Dedifferentiated amniotic fluid mesenchymal stem cell (primary cell): ENCODE results near the gene KIF2C.
"Not testable (repeated sequence)": the region's sequence is repeated elsewhere in the genome, so short reads cannot be mapped to it uniquely, and the experiment has no call there.

Experiments used
- DNase-seq: peaks from one replicate; pipeline ENCODE4 v3.0.0-alpha.2; 2016; ENCODE audit errors: extremely low spot score

KIF2C gene

DNA sequence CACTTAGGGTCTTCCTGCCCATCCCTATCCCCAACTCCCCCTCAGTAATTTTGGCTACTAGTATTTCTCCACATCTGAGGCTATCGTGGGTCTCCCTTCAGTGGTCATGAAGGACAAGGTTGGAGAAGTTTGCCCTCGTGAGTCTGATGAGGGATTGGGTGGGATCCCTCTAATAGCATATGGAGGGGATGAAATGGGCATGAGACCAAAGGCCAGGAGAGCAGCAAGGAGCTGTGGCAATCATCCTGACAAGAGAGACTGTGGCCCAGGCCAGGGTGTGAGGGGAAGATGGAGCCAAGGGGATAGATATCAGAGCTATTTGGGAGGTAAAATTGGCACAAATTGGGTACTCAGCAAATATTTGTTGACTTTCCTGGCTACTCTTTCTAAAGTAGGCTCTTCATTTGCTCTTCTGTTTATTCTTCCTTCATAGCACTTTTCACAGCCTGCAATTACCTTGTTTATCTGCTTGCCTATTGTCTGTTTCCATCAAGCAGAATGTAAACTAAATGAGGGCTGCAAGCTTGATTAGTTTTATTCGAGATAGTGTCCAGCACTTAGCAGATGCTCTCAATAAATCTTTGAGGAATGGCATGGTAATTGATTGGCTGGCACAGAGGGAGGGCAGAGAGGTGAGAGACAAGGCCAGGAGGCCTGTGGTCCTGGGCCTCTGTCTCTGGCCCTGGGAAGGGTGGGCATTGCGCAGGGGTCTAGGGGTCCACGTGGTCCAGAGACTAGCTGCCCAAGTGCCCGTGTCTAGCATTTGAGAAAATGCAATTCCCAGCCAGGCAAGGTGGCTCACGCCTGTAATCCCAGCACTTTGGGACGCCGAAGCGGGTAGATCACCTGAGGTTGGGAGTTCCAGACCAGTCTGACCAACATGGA lies 59.1 kb downstream of the KIF2C start:
- no peak for DNase-seq

GRCh38 chr1:44799770-44800584 lies 60.3 kb downstream of the KIF2C start, which contains the start of gene PLK3:
Gene PLK3, plus strand, starts transcription at chr1:44800377. Its CDS starts 87 bp downstream, at chr1:44800464.
- DNase-seq: peak; percentile 97

DNA sequence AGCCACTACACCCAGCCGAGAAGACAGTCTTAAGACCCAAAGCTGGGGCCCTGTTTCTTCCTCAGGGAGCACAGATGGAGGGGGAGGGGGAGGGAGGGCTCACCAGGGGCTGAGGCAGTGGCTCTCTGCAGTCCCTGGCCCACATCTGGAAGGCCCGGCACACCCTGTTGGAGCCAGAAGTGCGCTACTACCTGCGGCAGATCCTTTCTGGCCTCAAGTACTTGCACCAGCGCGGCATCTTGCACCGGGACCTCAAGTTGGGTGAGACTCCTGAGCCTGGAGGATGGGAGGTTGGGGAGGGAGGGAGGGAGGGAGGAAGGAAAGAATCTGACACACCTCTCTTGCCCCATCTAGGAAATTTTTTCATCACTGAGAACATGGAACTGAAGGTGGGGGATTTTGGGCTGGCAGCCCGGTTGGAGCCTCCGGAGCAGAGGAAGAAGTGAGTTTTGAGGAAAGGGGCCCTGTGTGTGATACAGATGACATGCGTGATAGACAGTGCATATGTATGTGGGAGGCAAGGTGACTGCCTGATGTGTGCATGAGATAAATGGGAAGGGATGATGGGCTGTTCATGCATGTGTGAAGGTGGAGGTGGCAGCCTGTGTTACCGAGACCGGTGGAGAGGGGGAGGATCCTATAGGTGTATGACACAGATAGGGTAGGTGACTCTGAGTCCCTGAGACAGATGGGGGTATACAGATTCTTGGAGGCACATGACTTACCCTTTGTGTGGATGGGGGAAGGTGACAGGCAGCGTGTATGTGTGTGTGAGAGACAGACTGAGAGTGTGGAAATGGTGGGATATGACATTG lies 62.1 kb downstream of the KIF2C start:
- no peak for DNase-seq

- no peak for DNase-seq
Observed at GRCh38 chr1:44802306-44803061, 62.8 kb downstream of the KIF2C start.

GRCh38 chr1:44803062-44803311 lies 63.4 kb downstream of the KIF2C start:
- no peak for DNase-seq

DNA sequence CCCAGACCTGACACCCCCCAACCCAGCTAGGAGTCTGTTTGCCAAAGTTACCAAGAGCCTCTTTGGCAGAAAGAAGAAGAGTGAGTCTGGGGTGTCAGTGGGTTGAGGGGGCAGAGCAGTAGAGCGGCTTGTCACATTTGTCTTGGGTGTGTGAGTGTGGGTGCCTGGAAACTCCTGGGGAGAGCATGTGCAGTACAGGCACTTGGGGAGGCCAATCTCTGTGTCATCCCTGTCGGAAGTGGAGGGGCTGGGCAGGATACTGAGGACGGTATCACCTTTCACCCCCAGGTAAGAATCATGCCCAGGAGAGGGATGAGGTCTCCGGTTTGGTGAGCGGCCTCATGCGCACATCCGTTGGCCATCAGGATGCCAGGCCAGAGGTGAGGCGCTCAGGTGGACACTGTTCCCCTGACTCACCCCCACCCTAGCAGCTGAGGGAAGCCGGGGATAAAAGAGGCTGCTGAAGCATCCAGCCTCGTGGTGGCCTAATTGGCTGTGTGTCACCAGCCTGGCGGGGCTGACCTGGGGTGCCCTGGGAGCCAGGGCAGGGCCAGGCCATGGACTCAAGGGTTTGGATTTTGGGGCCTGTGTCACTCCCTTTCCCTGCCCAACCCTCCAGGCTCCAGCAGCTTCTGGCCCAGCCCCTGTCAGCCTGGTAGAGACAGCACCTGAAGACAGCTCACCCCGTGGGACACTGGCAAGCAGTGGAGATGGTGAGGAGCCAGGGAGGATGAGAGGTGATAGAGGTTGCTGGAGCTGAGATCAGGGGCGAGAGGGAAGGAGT lies 63.9 kb downstream of the KIF2C start:
- no peak for DNase-seq

DNA sequence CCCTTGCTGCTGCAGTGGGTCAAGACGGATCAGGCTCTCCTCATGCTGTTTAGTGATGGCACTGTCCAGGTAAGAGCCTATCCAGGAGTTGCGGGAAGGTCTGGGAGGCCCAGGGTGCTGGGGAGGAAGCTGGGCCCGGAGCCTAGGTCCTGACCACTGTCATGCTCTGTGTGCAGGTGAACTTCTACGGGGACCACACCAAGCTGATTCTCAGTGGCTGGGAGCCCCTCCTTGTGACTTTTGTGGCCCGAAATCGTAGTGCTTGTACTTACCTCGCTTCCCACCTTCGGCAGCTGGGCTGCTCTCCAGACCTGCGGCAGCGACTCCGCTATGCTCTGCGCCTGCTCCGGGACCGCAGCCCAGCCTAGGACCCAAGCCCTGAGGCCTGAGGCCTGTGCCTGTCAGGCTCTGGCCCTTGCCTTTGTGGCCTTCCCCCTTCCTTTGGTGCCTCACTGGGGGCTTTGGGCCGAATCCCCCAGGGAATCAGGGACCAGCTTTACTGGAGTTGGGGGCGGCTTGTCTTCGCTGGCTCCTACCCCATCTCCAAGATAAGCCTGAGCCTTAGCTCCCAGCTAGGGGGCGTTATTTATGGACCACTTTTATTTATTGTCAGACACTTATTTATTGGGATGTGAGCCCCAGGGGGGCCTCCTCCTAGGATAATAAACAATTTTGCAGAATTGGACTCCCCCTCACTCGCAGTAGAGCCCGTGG lies 65.8 kb downstream of the KIF2C start:
- no peak for DNase-seq

DNA sequence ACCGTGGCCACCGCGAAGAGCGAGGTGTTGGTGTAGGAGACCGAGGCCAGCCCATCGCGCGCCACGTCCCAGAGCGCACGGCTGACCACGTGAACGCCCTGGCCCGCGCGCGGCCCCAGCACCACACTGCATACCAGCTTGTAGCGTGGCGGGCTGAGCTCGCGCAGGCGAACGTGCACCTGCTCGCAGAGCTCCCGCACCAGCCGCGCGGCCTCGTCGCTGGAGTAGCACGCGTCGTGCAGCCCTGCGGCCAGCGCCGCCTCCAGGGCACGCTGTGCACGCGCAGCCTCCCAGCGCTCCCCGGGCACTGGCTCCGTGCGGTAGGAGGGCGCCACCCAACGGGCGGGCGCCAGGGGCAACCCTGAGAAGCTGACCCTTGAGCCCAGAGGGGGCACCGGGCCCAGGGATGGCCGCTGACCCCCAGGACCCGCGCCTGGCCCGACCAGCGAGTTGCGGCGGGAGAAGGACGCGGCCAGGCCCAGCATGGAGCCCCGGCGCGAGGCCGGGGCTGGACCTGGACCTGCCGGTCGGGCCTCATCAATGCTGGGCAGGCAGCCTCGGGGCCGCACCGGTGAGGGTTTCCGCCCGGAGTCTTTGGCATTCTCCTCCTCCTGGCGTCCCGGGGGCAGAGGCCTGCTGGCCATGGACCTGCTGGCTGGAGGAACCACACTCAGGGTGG lies 66.5 kb downstream of the KIF2C start:
- DNase-seq: no peak

- no peak for DNase-seq
Observed at GRCh38 chr1:44806704-44807363, 67.2 kb downstream of the KIF2C start, which contains the start of gene DYNLT4. Gene DYNLT4, minus strand, starts transcription at chr1:44807351. Its CDS starts 683 bp downstream, at chr1:44806668.

- DNase-seq: peak; percentile 99
Observed at GRCh38 chr1:44807364-44808062, 67.9 kb downstream of the KIF2C start.

DNA sequence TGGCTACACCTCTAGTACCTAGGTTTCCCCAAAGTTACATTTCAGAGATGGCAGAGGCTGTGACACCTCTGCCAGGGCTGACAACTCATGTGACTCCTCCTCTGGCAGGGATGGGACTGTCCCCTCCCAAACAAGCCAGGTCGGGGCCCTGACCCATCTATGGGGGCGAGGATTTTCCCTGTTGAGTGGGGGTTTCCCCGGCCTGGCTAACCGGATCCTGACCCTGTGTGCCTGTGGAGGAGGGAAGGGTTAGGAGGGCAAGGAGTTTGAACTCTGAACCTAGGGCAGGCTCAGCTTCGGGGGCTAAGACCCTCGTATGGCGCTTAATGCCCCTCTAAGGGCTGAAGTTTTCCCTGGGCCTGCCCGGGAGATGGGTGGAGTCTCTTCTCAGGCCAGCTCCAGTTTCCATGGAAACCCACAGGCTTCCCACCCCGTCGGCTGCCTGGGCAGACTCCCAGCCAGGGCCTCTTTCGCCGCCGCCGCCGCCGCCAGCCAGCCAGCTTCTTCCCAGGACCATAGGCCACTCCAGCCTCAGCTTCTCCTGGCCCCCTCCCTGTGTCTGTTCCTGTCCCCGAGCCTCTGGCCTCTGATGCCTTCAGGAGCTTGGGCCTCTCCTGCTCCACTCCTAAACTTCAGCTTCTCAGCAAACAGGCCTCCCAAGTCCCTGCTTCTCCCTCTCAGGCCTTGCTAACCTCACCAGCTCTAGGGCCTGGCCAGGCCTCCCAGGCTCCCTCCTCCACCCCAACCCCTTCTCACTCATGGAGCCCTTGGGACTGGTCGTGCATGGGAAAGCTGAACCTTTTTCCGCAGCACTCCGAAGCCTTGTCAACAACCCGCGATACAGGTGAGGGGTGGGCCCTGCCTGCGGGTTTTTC lies 68.7 kb downstream of the KIF2C start, which contains the start of gene BTBD19:
Gene BTBD19 (plus strand): TSS at position 461 of the 875 bp plus-strand sequence. CDS start 298 bp downstream, at position 759.
- DNase-seq: peak; percentile 93

DNA sequence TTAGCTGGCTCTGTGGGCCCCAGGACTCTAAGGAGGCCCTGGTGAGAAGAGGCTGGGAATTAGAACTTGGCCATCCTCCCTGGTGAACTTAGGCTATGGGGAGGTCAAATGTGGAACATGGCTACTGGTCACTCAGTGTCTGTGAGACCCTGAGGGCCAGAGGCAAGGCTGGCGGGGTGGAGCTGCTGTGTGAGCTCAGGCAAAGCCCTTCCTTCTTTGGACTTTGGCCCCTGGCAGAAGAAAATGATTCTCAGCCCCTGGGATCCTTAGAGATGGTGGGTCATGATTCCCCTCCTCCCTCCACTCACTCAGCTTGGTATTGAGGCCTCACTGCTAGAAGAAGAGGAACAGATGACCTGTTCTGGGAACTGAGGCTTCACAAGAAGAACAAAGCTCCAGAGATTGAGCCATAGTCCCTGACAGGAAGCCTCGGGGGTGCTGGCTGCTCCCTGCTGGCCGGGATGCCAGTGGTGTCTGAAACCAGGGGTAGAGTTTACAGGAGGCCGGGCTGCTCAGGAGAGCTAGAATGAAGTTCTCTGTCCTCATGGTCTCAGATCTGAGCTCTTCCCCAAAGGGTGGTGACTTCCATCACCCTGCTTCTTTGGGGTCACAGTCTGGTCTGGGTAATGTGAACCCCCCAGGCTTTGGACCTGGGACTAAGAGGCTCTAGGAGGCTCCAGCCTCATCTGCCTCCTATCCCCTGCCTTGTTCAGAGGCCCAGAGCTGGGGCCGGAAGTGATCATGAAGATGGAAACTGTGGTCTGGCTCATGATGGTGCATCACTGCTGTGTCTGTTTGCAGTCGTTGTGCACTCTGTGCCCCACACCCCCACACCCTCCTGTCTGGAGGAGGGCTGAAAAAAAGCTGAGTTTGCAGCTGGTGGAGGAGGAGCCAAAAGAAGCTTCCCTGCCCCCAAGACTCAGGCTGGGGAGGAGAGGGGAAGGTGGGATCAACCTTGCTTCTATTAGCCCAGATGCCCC lies 69.6 kb downstream of the KIF2C start:
- DNase-seq: peak; percentile 27

- no peak for DNase-seq
Observed at GRCh38 chr1:44810101-44810761, 70.6 kb downstream of the KIF2C start.

DNA sequence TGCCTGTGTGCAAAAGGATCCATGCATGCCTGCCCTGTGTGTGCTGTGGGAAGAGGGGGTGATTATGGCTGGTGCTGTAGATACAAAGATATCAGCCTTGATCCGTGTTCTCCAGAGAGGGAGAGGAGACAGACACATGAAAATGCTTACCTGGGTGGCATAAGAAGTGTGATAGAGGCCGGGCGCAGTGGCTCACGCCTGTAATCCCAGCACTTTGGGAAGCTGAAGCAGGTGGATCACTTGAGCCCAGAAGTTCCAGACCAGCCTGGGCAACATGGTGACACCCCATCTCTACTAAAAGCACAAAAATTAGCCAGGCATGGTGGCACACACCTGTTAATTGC lies 71.1 kb downstream of the KIF2C start:
- DNase-seq: not testable (repeated sequence)

GRCh38 chr1:44811234-44811633 lies 71.6 kb downstream of the KIF2C start:
- no peak for DNase-seq
